Tibial artery (tissue), 4 donors: ENCODE results near the gene NR3C2.
"Not testable (repeated sequence)": the region's sequence is repeated elsewhere in the genome, so short reads cannot be mapped to it uniquely, and the experiment has no call there.

Source experiments
- DNase-seq, 2 donors: peaks; one replicate each; pipeline ENCODE4 v3.0.0-alpha.2; 2019
- H3K27ac ChIP-seq, 2 donors: fragments of 200-600 bp; sonication (generic) in 1 of 2; 1 replicate in 1 of 2; 2 replicates in 1 of 2; pipeline ENCODE4 v1.5.1; 2018 to 2019; ENCODE audit warnings: mild to moderate bottlenecking in 1 of 2
- H3K27me3 ChIP-seq, 2 donors: fragments of 200-600 bp; sonication (generic) in 1 of 2; one replicate each; pipeline versions ENCODE4 v1.5.1 to v1.6.0; 2016 to 2019
- H3K36me3 ChIP-seq, 3 donors: fragments of 200-600 bp; sonication (generic) in 2 of 3; one replicate each; pipeline ENCODE4 v1.5.1; 2016 to 2019; ENCODE audit warnings: mild to moderate bottlenecking in 2 of 3
- H3K4me1 ChIP-seq, 4 donors: fragments of 200-600 bp; sonication (generic) in 2 of 4; 1 replicate in 3 of 4; 2 replicates in 1 of 4; pipeline ENCODE4 v1.5.1; 2016 to 2019
- H3K4me3 ChIP-seq, 2 donors: fragments of 200-600 bp; sonication (generic) in 1 of 2; 1 replicate in 1 of 2; 2 replicates in 1 of 2; pipeline ENCODE4 v1.5.1; 2018 to 2019; ENCODE audit warnings: mild to moderate bottlenecking in 2 of 2
- H3K9me3 ChIP-seq, 3 donors: fragments of 200-600 bp; sonication (generic) in 1 of 3; one replicate each; pipeline ENCODE4 v1.5.1; 2016 to 2019
- intact Hi-C: fragments of 100-400 bp; cut with DNase I; formaldehyde crosslinking; loops from one replicate; pipeline ENCODE4 v1.15.0; 2023; ENCODE audit warnings: low total_unique reads
- TF ChIP-seq, protein P1 (sequence below), 2 experiments: fragments of 200-600 bp in 1 of 2; fragments of 450-650 bp in 1 of 2; IDR thresholded peaks; one replicate each; pipeline ENCODE4 v1.5.1; 2017 to 2019; ENCODE audit warnings: antibody characterized with exemption in 2 of 2, mild to moderate bottlenecking in 1 of 2, moderate library complexity in 1 of 2

The NR3C2 gene

GRCh38 chr4:148141501-148141900, 300.7 kb downstream of the NR3C2 start:
- intact Hi-C loops: no loop called here
- Histone ChIP-seq H3K27ac (no peak overlapping the region), H3K4me3 (no peak overlapping the region), H3K4me1 (no peaks in the 10 kb centered on the region), H3K36me3 (peaks cover 0 to 20% (median 5%) of the 10 kb centered on the region in 3 donors), H3K9me3 (no peaks in the 10 kb centered on the region), H3K27me3 (no peaks in the 10 kb centered on the region)
- TF ChIP-seq, protein P1, sequence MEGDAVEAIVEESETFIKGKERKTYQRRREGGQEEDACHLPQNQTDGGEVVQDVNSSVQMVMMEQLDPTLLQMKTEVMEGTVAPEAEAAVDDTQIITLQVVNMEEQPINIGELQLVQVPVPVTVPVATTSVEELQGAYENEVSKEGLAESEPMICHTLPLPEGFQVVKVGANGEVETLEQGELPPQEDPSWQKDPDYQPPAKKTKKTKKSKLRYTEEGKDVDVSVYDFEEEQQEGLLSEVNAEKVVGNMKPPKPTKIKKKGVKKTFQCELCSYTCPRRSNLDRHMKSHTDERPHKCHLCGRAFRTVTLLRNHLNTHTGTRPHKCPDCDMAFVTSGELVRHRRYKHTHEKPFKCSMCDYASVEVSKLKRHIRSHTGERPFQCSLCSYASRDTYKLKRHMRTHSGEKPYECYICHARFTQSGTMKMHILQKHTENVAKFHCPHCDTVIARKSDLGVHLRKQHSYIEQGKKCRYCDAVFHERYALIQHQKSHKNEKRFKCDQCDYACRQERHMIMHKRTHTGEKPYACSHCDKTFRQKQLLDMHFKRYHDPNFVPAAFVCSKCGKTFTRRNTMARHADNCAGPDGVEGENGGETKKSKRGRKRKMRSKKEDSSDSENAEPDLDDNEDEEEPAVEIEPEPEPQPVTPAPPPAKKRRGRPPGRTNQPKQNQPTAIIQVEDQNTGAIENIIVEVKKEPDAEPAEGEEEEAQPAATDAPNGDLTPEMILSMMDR (IDR thresholded peaks at IDR 0.05): no peak
- DNase-seq: no peak

DNA sequence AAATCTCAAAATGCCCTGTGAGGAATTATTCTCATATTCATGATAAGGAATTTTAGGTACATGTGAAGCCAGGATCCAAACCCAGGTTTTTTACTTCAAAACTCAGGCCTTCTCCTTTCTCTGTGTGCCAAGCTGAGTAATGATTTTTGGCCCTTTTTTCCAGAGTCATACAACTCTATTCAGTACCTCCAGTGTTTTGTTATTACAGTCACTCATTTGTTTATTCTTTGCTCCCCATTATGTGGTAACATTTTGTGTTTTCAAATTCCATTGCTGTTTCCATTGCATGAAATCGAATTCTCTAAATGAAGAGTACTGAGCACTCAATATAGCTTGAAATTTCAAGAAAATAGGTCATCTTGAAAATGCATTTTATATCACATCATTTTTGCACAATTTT, 315.4 kb downstream of the NR3C2 start:
- TF ChIP-seq, protein P1 (IDR thresholded peaks at IDR 0.05): no peak
- no peak for DNase-seq
- intact Hi-C loops: no loop called here
- no peaks in the 10 kb centered on the region for H3K27me3 ChIP-seq
- H3K4me1 ChIP-seq: no peaks in the 10 kb centered on the region
- H3K36me3 ChIP-seq: peaks cover 0 to 17% (median 9%) of the 10 kb centered on the region in 3 donors
- H3K27ac ChIP-seq: no peak overlapping the region
- H3K9me3 ChIP-seq: peaks cover 0 to 23% (median 20%) of the 10 kb centered on the region in 3 donors
- no peak overlapping the region for H3K4me3 ChIP-seq

DNA sequence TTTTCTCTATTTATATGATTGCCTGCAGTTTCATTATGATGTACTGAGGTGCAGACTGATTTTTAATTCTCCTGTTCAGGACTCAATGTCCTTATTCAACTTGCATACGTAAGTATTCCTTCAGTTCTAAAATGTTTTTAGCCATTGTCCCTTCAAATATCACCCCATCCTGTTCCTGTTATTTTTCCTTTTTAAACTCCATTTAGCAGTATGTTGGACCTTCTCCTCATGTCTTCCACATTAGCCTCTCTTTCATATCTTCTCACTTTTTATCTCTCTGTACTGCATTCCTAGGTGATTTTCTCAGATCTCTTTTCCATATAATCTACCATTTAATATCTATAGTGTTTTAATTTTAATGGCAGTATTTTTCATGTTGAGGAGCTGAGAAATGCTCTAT, 317.7 kb downstream of the NR3C2 start:
- Histone ChIP-seq H3K27ac (no peak overlapping the region), H3K27me3 (no peaks in the 10 kb centered on the region), H3K4me1 (no peaks in the 10 kb centered on the region), H3K36me3 (peaks cover 0 to 19% (median 17%) of the 10 kb centered on the region in 3 donors), H3K4me3 (no peak overlapping the region), H3K9me3 (peaks cover 0 to 23% (median 20%) of the 10 kb centered on the region in 3 donors)
- TF ChIP-seq, protein P1 (IDR thresholded peaks at IDR 0.05): no peak
- intact Hi-C loops: no loop called here
- no peak for DNase-seq

- H3K27me3 ChIP-seq, H3K4me3 ChIP-seq, H3K27ac ChIP-seq, H3K4me1 ChIP-seq, intact Hi-C loops, DNase-seq: not testable (repeated sequence)
- H3K9me3 ChIP-seq: peaks cover 0 to 23% (median 20%) of the 10 kb centered on the region in 3 donors
- H3K36me3 ChIP-seq: peaks cover 0 to 27% (median 23%) of the 10 kb centered on the region in 3 donors
Observed at GRCh38 chr4:148123161-148123560, 319.1 kb downstream of the NR3C2 start.

DNA sequence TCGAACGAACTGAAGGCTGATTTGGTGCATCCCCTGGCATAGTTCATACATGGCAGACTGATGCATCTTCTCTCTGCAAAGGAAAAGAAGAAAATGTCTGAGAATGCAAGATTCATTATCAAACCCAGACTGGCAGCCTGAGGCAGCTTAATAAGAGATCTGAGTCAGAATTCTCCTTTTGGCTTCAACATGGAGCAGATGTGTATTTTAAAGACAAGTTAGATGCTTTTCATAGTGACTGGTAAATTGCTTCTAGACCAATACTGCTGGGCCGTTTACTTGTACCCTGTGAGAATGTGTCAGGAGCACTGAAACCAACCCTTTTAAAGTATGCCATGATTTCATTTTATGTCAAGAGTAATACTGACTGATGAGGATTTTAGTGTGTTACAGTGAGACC, 322.0 kb downstream of the NR3C2 start:
- no peak overlapping the region for H3K4me3 ChIP-seq
- peaks cover 0 to 22% (median 19%) of the 10 kb centered on the region in 3 donors for H3K9me3 ChIP-seq
- peaks cover 0 to 9% (median 2%) of the 10 kb centered on the region in 4 donors for H3K4me1 ChIP-seq
- TF ChIP-seq, protein P1 (IDR thresholded peaks at IDR 0.05): no peak
- DNase-seq: no peak
- H3K27ac ChIP-seq: no peak overlapping the region
- no peaks in the 10 kb centered on the region for H3K27me3 ChIP-seq
- H3K36me3 ChIP-seq: peaks cover 0 to 32% (median 15%) of the 10 kb centered on the region in 3 donors
- intact Hi-C loops: no loop called here

DNA sequence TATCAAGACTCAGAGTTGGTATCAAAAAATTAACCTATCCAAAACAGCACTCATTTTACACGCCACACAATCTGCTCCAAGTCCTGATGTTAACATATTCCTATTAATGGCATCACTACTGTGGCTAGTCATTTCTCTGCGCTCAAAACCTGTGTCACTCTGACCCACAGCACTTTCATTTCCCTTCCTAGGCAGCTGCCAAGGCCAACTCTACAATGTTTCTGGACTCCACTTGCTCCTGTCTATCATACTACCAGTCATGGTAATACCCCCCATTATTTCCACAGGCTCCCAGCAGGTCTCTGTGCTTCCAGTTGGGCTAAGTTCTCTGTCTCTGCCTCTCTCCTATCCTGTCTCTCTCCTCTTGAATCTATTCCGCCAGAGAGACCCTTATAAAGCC, 323.6 kb downstream of the NR3C2 start:
- Histone ChIP-seq H3K27me3 (no peaks in the 10 kb centered on the region), H3K4me3 (no peak overlapping the region), H3K9me3 (peaks cover 0 to 11% (median 9%) of the 10 kb centered on the region in 3 donors), H3K36me3 (peaks cover 0 to 39% (median 15%) of the 10 kb centered on the region in 3 donors), H3K4me1 (peaks cover 0 to 9% (median 2%) of the 10 kb centered on the region in 4 donors), H3K27ac (no peak overlapping the region)
- intact Hi-C loops: no loop called here
- no peak for DNase-seq
- TF ChIP-seq, protein P1 (IDR thresholded peaks at IDR 0.05): no peak
